Measurements from ENCODE around the gene CAPN10. TPM values are rescaled to one million over a fixed set of nuclear protein-coding genes. Genes with fewer than 3 reads are reported as not detected.

CAPN10 gene
- total RNA-seq, 1 experiment from 2014 or later = 27.8 TPM

GRCh38 chr2:240614391-240614790 lies 27.9 kb downstream of the CAPN10 start:
- Mint-ChIP-seq H3K9me3 (ENCODE audit: unreplicated experiment) (no peaks in the 10 kb centered on the region), H3K27me3 (ENCODE audit: insufficient read depth, unreplicated experiment) (no peaks in the 10 kb centered on the region), H3K27ac (ENCODE audit: unreplicated experiment) (no peak overlapping the region), H3K4me1 (ENCODE audit: low read depth, unreplicated experiment) (no peaks in the 10 kb centered on the region), H3K36me3 (ENCODE audit: insufficient read depth, unreplicated experiment) (peaks cover 18% of the 10 kb centered on the region), H3K4me3 (ENCODE audit: unreplicated experiment) (no peak overlapping the region)
- Histone ChIP-seq H3K27me3 (replicated peaks; ENCODE audit: control insufficient read depth, insufficient read depth, low read length) (no peaks in the 10 kb centered on the region), H3K4me1 (no peaks in the 10 kb centered on the region), H3K36me3 (ENCODE audit: control insufficient read depth, insufficient read depth, low read length) (peaks cover 2% of the 10 kb centered on the region; the same call in 1 of the 2 replicates), H3K4me3 (ENCODE audit: low read depth, low read length) (no peak overlapping the region), H3K9me3 (no peaks in the 10 kb centered on the region)
- ChIA-PET CTCF (no interaction called here), POLR2A (no interaction called here)
- peak in 1 of 2 experiments; percentile 17 for DNase-seq
- intact Hi-C loops (cut with micrococcal nuclease; ENCODE audit: unreplicated experiment) = no loop called here
- no TSS peak for BruUV-seq (replicated peaks)
- TF ChIP-seq, protein P1, sequence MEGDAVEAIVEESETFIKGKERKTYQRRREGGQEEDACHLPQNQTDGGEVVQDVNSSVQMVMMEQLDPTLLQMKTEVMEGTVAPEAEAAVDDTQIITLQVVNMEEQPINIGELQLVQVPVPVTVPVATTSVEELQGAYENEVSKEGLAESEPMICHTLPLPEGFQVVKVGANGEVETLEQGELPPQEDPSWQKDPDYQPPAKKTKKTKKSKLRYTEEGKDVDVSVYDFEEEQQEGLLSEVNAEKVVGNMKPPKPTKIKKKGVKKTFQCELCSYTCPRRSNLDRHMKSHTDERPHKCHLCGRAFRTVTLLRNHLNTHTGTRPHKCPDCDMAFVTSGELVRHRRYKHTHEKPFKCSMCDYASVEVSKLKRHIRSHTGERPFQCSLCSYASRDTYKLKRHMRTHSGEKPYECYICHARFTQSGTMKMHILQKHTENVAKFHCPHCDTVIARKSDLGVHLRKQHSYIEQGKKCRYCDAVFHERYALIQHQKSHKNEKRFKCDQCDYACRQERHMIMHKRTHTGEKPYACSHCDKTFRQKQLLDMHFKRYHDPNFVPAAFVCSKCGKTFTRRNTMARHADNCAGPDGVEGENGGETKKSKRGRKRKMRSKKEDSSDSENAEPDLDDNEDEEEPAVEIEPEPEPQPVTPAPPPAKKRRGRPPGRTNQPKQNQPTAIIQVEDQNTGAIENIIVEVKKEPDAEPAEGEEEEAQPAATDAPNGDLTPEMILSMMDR (IDR thresholded peaks at IDR 0.05; ENCODE audit: insufficient read depth in 1 of 2, low read depth in 1 of 2, low read length in 1 of 2, severe bottlenecking in 1 of 2, unreplicated experiment in 1 of 2) = no peak

- Histone ChIP-seq H3K4me1 (no peaks in the 10 kb centered on the region), H3K36me3 (ENCODE audit: control insufficient read depth, insufficient read depth, low read length) (peaks cover 2% of the 10 kb centered on the region; the same call in 1 of the 2 replicates), H3K4me3 (ENCODE audit: low read depth, low read length) (no peak overlapping the region), H3K27me3 (replicated peaks; ENCODE audit: control insufficient read depth, insufficient read depth, low read length) (no peaks in the 10 kb centered on the region), H3K9me3 (no peaks in the 10 kb centered on the region)
- ChIA-PET CTCF (no interaction called here), POLR2A (no interaction called here)
- BruUV-seq (replicated peaks) = no TSS peak
- Mint-ChIP-seq H3K4me1 (ENCODE audit: low read depth, unreplicated experiment) (no peaks in the 10 kb centered on the region), H3K27ac (ENCODE audit: unreplicated experiment) (no peak overlapping the region), H3K4me3 (ENCODE audit: unreplicated experiment) (no peak overlapping the region), H3K27me3 (ENCODE audit: insufficient read depth, unreplicated experiment) (no peaks in the 10 kb centered on the region), H3K36me3 (ENCODE audit: insufficient read depth, unreplicated experiment) (peaks cover 18% of the 10 kb centered on the region), H3K9me3 (ENCODE audit: unreplicated experiment) (no peaks in the 10 kb centered on the region)
- TF ChIP-seq, protein P1 (IDR thresholded peaks at IDR 0.05; ENCODE audit: insufficient read depth in 1 of 2, low read depth in 1 of 2, low read length in 1 of 2, severe bottlenecking in 1 of 2, unreplicated experiment in 1 of 2) = no peak
- no peak for DNase-seq
- intact Hi-C loops (cut with micrococcal nuclease; ENCODE audit: unreplicated experiment) = no loop called here
Observed at GRCh38 chr2:240615396-240615795, 28.9 kb downstream of the CAPN10 start.

DNA sequence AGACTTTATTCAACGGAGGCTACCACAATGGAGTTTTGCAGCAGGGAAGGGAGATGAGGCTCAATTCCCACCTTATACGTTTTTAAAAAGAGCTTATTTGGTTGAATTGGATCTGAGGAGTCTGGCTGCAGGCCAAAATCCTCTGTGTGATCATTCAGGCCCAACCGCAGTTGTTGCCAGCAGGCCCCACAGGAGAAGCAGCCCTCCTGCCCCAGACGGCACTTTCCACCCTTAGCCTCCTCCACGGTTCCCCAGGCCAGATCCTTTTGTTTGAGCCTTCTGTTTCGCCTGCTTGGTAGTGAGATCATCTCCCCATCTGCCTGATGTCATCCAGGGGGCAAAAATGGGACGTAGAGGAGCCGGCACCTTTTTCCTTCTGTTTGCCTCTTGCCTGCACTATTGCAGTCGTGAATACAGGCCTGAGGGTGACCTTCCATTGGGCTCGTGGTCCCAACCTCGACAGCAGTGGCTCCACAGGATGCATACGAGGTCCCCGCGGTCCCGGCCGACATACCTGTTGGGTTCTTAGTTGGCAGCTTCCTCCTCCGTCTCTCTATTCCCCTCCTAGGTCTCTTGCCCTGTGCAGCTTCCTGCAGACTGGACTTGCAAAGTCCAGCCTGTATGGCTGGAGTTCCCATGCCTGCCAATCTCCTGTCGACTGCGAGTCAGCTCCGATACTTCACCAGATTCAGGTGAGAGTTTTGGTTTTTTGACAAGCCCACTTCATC lies 29.4 kb downstream of the CAPN10 start:
- no TSS peak for BruUV-seq (replicated peaks)
- ChIA-PET CTCF (interaction anchor here (1.0 to 1.5 kb wide), 4 partner anchors 11 to 224 kb away, joined by 3 to 12 read pairs (median 6); partner anchors contain the start of gene CAPN10), POLR2A (no interaction called here)
- H3K4me1 Mint-ChIP-seq (ENCODE audit: low read depth, unreplicated experiment) = no peaks in the 10 kb centered on the region
- peaks cover 17% of the 10 kb centered on the region for H3K36me3 Mint-ChIP-seq (ENCODE audit: insufficient read depth, unreplicated experiment)
- no peak overlapping the region for H3K4me3 Mint-ChIP-seq (ENCODE audit: unreplicated experiment)
- no peaks in the 10 kb centered on the region for H3K27me3 Mint-ChIP-seq (ENCODE audit: insufficient read depth, unreplicated experiment)
- no peaks in the 10 kb centered on the region for H3K9me3 Mint-ChIP-seq (ENCODE audit: unreplicated experiment)
- Histone ChIP-seq H3K27me3 (replicated peaks; ENCODE audit: control insufficient read depth, insufficient read depth, low read length) (no peaks in the 10 kb centered on the region), H3K9me3 (no peaks in the 10 kb centered on the region), H3K4me1 (no peaks in the 10 kb centered on the region), H3K36me3 (ENCODE audit: control insufficient read depth, insufficient read depth, low read length) (peaks cover 2% of the 10 kb centered on the region; the same call in 1 of the 2 replicates), H3K4me3 (ENCODE audit: low read depth, low read length) (no peak overlapping the region)
- intact Hi-C loops (cut with micrococcal nuclease; ENCODE audit: unreplicated experiment) = no loop called here
- TF ChIP-seq, protein P1 (IDR thresholded peaks at IDR 0.05; ENCODE audit: insufficient read depth in 1 of 2, low read depth in 1 of 2, low read length in 1 of 2, severe bottlenecking in 1 of 2, unreplicated experiment in 1 of 2) = no peak
- no peak for DNase-seq
- H3K27ac Mint-ChIP-seq (ENCODE audit: unreplicated experiment) = no peak overlapping the region
